DND-41 (cell line): Measurements from ENCODE around the gene TMTC1.

Experiments
- ATAC-seq: fragments of 200-7000 bp; cut with Tn5 transposase; 3 replicates; pipeline ENCODE4 v1.9.1; 2021; ENCODE audit warnings: low read depth; ENCODE audit not compliant: insufficient read depth
- DNase-seq: peaks from one replicate; pipeline ENCODE4 v3.0.0-alpha.2; 2020
- H2AFZ ChIP-seq: 2 replicates; pipeline ENCODE4 v1.6.0; 2012; ENCODE audit warnings: low read depth, low read length
- H3K27ac ChIP-seq: 2 replicates; pipeline ENCODE4 v1.5.1; 2012; ENCODE audit warnings: low read length, inconsistent platforms
- H3K27me3 ChIP-seq: fragments of 200-600 bp; sonication (generic); 2 replicates; pipeline ENCODE4 v1.6.0; 2012; ENCODE audit warnings: low read length, mild to moderate bottlenecking, inconsistent platforms; ENCODE audit not compliant: insufficient read depth, poor library complexity
- H3K36me3 ChIP-seq: 2 replicates; pipeline ENCODE4 v1.5.1; 2012; ENCODE audit warnings: low read length, inconsistent platforms; ENCODE audit not compliant: insufficient read depth
- H3K4me1 ChIP-seq: 2 replicates; pipeline ENCODE4 v1.5.1; 2012; ENCODE audit warnings: mild to moderate bottlenecking, low read length; ENCODE audit not compliant: insufficient read depth
- H3K4me2 ChIP-seq: 2 replicates; pipeline ENCODE4 v1.6.0; 2012; ENCODE audit warnings: mild to moderate bottlenecking, moderate library complexity, low read length, inconsistent platforms; ENCODE audit not compliant: insufficient read depth
- H3K4me3 ChIP-seq, 2 experiments: fragments of 200-600 bp in 1 of 2; shearing (Covaris generic) in 1 of 2; 2 replicates each; pipeline ENCODE4 v1.5.1; 2012 to 2016; ENCODE audit warnings: inconsistent platforms in 2 of 2, low read length in 2 of 2, mild to moderate bottlenecking in 2 of 2, low read depth in 1 of 2, moderate library complexity in 1 of 2
- H3K79me2 ChIP-seq: 2 replicates; pipeline ENCODE4 v1.6.0; 2012; ENCODE audit warnings: low read length, inconsistent platforms; ENCODE audit not compliant: insufficient read depth
- H3K9ac ChIP-seq: 2 replicates; pipeline ENCODE4 v1.6.0; 2012; ENCODE audit warnings: low read depth, mild to moderate bottlenecking, inconsistent platforms, low read length, moderate library complexity
- H3K9me3 ChIP-seq: 2 replicates; pipeline ENCODE4 v1.5.1; 2012; ENCODE audit warnings: low read length, moderate library complexity, mild to moderate bottlenecking, inconsistent platforms; ENCODE audit not compliant: insufficient read depth, severe bottlenecking
- H4K20me1 ChIP-seq: 2 replicates; pipeline ENCODE4 v1.6.0; 2012; ENCODE audit warnings: low read length; ENCODE audit not compliant: insufficient read depth
- CTCF ChIP-seq: IDR thresholded peaks from 2 replicates; pipeline ENCODE4 v1.5.1; 2012; ENCODE audit warnings: borderline replicate concordance, low read length, moderate library complexity, mild to moderate bottlenecking; ENCODE audit not compliant: poor library complexity, severe bottlenecking; ENCODE audit errors: extremely low read depth
- EZH2 ChIP-seq: IDR thresholded peaks from 3 replicates; pipeline ENCODE4 v1.6.1; 2012; ENCODE audit warnings: borderline replicate concordance, low read depth, mild to moderate bottlenecking, moderate library complexity, low read length, inconsistent platforms; ENCODE audit not compliant: severe bottlenecking

TMTC1 gene

GRCh38 chr12:29695026-29695425, 88.7 kb downstream of the TMTC1 start:
- Histone ChIP-seq H4K20me1 (no peaks in the 10 kb centered on the region), H3K9ac (no peak overlapping the region), H3K27ac (no peak overlapping the region), H3K4me2 (no peak overlapping the region), H3K9me3 (no peaks in the 10 kb centered on the region), H3K36me3 (no peaks in the 10 kb centered on the region), H2AFZ (no peak overlapping the region), H3K4me1 (no peaks in the 10 kb centered on the region), H3K4me3 (no peak overlapping the region), H3K27me3 (no peaks in the 10 kb centered on the region), H3K79me2 (no peaks in the 10 kb centered on the region)
- TF ChIP-seq CTCF (no peak), EZH2 (no peak)
- DNase-seq: no peak
- no peak for ATAC-seq

- H3K9ac ChIP-seq: no peak overlapping the region
These were observed 89.7 kb downstream of the TMTC1 start for GRCh38 chr12:29694002-29694401.

DNA sequence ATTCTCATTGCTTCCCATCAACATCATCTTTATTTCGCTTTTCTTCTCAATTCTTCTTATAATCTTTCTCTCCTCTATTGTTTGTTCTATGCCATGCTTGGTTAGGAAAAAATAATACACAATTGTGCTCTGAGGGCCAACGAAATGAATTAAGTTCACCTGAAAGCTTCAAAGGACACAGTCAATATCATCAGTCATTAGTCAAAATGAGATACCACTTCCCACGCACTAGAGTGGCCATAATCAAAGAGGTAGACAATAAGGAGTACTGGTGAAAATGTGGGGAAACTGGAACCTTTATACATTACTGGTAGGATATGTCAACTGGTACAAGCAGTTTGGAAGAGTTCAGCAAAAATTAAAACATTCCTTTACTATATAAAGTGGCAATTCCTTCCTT, 91.5 kb downstream of the TMTC1 start:
- ATAC-seq: no peak
- Histone ChIP-seq H4K20me1 (no peaks in the 10 kb centered on the region), H3K36me3 (no peaks in the 10 kb centered on the region), H3K9me3 (no peaks in the 10 kb centered on the region), H3K27me3 (no peaks in the 10 kb centered on the region), H3K27ac (no peak overlapping the region), H3K4me3 (no peak overlapping the region), H3K4me1 (no peaks in the 10 kb centered on the region), H3K79me2 (no peaks in the 10 kb centered on the region), H2AFZ (no peak overlapping the region), H3K9ac (no peak overlapping the region), H3K4me2 (no peak overlapping the region)
- no peak for DNase-seq
- TF ChIP-seq CTCF: no peak
- TF ChIP-seq EZH2: no peak

More at GRCh38 chr12:29694002-29694401, 89.7 kb downstream of the TMTC1 start:
- Histone ChIP-seq H3K4me2 (no peak overlapping the region), H3K79me2 (no peaks in the 10 kb centered on the region), H3K27ac (no peak overlapping the region), H2AFZ (no peak overlapping the region), H3K27me3 (no peaks in the 10 kb centered on the region), H3K9me3 (no peaks in the 10 kb centered on the region), H3K4me1 (no peaks in the 10 kb centered on the region), H4K20me1 (no peaks in the 10 kb centered on the region), H3K36me3 (no peaks in the 10 kb centered on the region), H3K4me3 (no peak overlapping the region)
- ATAC-seq (no peak), DNase-seq (no peak)
- TF ChIP-seq CTCF (no peak), EZH2 (no peak)
